Measurements from ENCODE around the gene PRDM10.

Gene PRDM10

DNA sequence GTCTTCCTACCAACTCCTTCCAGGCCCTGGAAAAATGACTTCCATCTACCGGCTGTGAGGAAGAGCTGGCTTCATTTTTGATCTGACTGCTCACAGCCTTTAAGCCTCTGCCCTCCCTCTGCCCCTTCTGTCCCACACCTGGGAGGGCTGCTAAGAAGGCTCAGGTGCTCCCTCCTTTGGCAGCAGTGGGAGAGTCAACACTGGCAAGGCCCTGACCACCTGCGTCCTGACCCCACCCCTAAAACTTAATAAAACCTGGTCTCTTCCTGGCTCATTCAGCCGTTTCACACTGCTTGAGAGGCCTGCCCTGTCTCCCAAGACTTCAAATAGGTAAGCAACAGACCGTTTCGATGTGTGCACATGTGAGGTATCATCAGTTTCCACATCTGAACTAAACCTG lies 55.2 kb downstream of the PRDM10 start:
- no peak for DNase-seq (ENCODE audit: low read depth, low spot score)

DNA sequence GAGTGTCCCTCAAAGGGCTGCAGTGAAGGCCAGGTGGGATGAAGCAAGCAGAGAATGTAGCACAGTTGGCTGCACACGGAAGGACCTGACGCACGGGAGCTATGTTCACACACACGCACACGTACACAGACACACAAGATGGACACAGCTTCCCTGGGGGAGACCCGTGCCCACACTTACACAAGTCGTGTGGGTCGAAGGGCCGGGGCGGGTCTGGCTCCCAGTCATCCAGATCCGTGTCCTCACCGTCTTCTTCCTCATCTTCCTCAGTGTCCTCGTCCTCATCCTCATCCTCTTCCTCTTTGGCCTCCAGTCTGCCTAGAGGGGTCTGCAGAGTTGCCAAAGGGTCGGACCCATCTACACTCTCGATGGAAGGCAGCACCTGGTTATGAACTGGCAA lies 55.7 kb downstream of the PRDM10 start:
- DNase-seq (ENCODE audit: low read depth, low spot score): no peak

DNA sequence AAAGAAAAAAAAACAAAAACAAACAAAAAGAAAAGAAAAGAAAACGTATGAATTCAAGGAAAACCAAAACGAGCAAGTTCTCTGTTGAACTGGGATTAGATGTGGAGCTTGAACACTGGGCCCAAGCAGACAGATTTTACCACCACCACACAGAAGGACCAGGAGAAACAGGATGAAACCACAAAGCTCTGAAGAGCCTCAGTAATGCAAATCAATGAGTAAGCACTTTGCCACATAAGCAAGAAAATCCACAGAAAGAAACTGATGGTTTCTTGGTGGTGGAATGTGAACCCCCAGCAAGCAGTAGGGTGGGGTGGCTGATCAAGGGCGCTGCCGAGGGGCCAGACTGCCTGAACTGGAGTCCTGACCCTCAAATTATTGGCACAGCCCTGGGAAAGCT lies 56.4 kb downstream of the PRDM10 start:
- no peak for DNase-seq (ENCODE audit: low read depth, low spot score)

DNA sequence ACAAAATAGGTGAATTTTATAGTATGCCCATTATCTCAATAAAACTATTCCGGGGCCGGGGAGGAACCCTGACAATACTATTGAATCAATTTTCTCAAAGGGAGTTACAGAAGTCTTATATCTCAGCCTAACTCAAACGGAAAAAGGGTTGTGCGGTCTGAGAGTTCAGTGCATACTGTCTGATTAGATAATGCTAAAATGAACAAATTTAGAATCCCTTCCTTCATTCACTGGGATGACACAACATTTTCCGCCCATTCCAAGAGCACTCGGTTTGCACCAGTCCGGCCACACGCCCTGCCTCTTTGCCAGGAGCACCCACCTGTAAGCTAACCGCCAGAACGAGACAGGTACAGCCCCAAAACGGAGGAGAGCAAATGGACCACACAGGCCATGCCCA lies 57.3 kb downstream of the PRDM10 start:
- DNase-seq (ENCODE audit: low read depth, low spot score): no peak

DNA sequence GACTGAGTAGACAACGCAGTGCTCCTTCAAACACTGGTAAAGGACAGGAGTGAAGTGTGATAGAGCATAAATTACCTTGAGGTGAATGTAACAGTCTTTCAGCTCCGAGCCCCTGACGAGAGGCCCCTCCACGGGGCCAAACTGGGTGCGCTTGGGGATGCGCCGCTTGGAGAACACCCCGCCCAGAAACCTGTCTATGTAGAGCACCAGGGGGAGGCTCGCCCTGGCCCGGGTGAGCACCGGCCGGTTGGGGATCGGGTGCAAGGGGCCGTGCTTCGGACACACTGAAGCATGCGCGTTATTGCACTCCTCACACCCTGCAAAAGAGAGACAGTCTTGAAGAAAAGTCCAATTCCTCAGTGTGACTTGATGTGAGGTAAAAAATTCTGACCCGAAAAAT lies 57.9 kb downstream of the PRDM10 start:
- no peak for DNase-seq (ENCODE audit: low read depth, low spot score)

DNA sequence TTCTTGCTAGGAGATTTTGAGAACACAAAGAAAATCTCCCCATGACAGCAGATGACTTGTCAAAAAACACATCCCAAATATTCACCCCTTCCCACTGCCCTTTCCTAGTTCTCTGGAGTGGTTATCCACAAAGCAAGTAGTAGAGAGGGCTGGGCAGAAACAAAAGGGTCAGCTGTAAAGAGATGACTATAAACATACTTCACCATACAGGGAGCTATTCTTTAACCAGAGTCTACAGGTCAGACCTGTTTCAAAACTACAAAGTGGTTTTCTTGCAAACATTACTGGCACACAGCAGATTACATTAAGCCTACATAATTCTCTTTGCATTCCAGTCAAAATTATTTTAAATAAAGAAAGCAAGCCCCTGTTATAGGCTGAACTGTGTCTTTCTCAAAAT lies 59.6 kb downstream of the PRDM10 start:
- no peak for DNase-seq (ENCODE audit: low read depth, low spot score)

DNA sequence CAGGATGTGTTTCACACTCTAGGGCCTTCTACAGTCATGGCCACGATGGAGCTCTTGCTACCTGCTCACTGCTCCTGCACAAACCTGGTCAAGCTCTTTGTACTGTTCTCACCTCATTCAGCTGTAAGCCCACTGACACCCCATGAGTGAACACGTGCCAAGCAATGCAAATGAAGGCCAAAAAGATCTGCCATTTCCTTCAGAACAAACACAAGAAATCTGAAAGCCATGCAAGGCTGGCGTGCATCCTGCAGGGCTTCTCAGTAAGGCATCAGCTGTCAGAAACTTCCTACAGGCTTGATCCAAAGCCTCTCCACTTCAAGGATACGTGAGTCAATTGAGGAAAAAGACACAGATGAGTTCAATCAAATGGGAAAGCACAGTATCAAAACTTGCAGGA lies 63.1 kb downstream of the PRDM10 start:
- DNase-seq (ENCODE audit: low read depth, low spot score): no peak

DNA sequence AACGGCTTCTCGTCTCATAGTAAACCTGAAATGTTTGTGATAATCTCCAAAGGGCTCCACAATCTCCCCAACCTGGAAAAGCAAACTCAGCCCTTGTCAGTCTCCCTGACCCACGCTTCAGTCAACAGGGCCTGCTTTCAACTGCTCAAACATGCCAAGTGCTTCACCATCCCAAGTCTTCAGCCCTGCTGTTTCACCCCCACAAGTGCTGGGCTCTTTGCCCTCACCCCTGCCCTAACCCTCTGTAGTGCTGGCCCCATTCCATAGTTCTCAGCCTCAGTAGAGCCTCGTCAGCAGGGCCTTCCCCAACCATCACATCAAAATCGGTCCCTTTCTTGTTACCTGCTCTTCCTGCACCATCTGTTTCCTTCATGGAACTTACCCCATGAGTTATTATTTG lies 63.9 kb downstream of the PRDM10 start:
- no peak for DNase-seq (ENCODE audit: low read depth, low spot score)

DNA sequence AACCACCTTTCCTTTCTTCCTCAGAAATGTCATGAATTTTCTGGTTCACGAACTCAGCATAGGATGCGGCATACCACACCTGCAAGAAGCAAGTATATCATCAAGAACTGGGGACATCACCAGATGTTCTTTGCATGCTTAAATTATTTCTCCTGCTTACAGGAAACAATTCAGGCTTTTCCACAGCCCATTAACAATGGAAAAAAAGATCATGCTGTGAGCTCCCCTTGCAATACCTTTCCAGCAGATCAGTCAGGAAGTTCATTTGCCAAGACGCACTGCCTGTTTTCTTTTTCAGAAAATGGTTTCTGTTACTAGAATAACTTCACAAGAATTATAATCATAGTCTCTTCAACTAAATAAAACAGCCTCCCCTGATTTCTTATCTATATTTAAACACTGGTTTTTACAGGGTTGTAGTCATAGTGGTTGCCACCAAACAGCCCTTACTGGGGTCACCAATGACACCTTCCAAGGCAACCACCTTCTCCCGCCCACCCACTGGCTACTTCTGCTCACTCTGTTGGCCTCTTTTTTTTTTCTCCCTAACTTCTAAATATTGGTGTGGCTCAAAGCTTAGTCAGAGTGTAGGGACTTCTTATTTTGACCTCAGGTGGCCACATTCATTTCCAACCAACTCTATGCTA lies 64.9 kb downstream of the PRDM10 start:
- no peak for DNase-seq (ENCODE audit: low read depth, low spot score)

DNA sequence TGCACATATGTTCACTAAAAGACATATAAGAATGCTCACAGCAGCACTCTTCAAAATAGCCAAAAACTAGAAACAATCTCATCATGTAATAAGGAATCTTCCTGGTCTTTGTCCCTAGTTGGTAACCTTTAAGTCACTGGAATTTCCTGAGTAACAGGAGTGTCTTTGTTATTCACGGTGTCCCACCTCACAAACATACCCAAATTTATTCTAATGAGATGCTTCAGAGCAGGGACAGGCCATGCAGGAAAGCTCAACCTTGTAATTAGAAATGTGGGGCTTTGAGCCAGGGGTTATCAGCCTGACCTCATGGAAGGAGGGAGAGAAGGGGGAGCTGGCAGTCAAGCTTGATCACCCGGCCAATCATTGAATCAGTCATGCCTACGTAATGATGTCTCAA lies 66.9 kb downstream of the PRDM10 start:
- no peak for DNase-seq (ENCODE audit: low read depth, low spot score)

DNA sequence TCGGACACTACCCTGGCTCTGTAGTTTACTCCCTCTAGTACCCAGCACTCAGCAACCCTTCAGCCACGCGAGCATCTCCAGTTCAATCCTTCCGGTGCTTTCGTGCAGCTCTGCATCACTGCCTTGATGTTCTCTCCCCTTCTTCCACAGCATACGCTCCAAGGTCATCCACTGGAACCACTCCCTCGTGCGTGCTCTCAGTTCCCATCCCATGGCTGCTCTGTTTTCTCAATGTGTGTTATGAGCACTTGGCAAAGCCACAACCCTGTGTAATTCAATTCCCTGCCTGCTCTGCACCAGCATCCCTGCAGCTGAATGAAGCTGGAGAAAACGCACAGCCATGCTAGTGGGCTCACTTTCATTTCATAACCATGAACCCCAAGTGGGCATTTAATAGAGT lies 68.7 kb downstream of the PRDM10 start:
- no peak for DNase-seq (ENCODE audit: low read depth, low spot score)

DNA sequence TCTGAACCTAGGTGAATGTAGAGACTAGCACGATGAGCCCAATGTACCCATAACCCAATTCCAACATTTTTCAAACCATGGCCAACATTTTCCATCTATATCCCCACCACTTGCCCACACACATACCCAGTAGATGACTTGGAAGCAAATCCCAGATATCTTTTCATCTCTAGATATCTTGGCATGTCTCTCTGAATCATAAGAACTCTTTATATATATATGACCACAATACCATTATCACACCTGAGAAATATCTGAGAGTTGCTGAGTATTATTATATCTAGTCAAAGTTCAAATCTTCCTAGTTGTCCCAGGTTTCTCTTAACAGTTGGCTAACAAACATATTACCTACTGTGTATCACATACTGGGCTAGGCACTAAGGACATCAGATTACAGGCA lies 69.4 kb downstream of the PRDM10 start:
- DNase-seq (ENCODE audit: low read depth, low spot score): no peak

DNA sequence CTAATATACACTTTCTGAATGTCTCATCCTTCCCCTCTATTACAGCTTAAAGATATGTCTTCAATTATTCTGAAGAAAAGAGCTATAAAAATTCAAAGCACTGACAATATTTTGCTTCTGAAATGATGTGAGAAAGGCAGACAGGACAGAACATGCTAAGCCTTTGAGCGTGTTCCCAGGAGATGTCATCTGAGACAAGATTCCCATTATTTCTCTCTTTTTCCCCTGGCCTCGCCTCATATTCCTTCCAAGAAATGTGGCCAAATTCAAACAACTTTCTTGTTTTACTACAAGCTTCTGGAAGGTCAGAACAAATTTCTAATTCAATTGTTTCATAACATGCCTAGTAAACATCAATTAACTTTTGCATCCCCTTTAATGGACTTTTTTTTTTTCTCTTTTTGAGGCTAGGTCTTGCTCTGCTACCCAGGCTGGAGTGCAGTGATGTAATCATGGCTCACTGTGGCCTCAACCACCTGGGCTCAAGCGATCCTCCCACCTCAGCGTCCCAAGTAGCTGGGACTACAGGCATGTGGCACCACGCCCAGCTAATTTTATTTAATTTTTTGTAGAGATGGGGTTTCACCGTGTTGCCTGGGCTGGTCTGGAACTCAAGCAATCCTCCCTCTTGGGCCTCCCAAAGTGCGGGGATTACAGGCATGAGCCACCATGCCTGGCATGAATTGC lies 70.1 kb downstream of the PRDM10 start:
- DNase-seq (ENCODE audit: low read depth, low spot score): no peak

DNA sequence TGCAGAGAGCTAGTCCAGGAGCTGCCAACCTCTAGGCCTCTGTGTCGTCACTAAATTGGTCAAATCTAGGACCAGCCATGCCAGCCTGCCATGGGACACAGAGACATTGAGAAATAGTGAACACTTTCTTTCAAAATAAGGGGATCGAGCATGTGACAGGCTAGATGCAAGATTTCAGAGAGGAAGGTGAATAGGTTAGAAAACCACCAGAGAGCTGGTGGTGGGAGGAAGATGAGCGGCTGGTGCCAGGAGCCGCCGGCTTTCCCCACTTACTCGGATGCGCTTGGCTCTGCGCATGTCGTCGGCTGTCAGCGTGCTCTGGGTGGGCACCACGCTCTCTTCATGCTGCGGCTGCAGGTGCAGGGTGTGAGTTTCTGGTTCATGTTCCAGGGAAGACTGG lies 71.9 kb downstream of the PRDM10 start:
- DNase-seq (ENCODE audit: low read depth, low spot score): no peak

DNA sequence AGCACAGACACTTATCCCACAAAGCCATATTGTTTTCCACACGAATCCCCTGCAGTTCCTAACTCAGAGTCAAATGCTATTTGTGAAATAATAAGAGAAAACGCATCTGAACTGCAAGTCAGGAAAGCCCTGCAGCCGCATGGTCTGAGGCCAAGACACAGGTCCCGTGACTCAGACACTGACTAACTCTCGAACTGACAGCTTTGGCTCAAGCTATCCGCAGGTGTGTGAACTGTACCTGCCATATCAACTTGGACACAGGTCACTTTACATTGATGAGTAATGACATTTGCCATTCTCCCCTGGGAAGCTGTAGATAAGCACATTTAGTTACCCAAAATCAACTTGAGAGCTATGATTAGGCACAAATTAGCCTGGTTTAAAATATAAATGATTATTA lies 72.3 kb downstream of the PRDM10 start:
- no peak for DNase-seq (ENCODE audit: low read depth, low spot score)

DNA sequence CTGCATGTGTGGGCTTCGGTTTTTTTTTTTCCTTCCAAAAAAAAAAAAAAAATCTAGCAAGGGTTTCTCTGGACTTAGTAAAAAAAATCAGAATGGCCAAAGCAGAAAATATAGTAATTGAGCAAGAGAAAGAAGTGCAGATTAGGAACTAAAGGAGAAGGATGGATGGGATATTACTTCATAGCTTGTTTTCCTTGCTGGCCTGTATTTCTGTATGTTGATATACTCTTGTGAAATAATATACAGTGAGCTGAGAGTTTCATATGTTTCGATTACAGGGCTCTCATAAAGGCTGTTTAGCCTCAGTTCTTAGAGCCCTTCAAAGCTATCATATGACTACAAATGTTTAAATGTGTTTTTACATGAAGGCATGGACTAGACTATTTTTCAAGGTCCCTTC lies 72.9 kb downstream of the PRDM10 start:
- DNase-seq (ENCODE audit: low read depth, low spot score): no peak

DNA sequence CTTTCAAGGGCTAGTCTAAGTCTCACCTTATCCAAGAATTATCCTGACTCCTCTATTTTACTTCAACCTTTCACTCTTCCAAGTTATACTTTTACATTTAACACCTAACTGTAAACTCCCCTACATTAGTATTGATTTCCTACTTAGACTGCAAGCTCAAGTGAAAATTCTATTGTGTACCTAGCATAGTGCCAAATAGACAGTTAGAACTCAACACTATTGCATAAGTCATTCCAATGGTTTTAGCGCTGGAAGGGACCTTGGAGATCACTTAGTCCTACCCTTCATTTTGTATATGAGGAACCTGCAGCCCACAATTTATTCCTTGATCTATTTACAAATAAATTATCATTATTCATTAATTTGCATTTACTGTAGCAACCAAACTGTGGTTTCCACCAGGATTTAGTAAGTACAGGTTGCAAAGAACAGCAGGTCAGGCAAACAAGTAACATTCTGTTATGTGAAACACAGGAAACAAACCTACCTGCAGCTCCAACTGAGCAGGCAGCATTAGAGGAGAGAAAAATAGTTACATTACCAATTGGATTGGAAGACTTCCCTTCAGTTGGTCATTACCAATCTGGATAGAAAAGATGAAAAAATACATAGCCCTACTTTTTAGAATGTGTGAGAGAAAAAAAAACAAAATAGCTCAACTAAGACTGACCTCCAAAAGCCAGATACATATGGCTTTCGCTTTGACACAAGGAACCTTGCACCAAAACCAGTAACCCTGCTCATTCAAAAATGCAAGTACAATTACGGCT lies 73.5 kb downstream of the PRDM10 start:
- DNase-seq (ENCODE audit: low read depth, low spot score): no peak

DNA sequence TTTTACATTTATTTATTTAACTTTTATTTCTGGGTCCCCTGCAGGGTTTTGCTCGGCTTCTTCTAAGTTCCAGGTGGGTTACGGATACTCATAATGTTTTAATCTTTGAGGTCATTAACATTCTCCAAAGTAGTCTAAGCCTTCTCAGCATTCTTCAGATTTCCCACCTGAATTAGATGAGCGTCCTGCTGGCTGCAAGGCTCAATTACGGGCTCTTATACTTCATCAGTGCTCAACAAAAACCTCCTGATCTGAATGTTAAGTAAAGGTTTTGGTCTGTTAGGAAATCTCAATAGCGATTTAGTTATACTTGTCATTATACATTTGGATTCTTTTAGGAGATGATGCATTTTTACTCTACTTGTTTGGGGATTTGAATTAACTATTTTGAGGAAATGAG lies 80.0 kb downstream of the PRDM10 start:
- DNase-seq (ENCODE audit: low read depth, low spot score): no peak

DNA sequence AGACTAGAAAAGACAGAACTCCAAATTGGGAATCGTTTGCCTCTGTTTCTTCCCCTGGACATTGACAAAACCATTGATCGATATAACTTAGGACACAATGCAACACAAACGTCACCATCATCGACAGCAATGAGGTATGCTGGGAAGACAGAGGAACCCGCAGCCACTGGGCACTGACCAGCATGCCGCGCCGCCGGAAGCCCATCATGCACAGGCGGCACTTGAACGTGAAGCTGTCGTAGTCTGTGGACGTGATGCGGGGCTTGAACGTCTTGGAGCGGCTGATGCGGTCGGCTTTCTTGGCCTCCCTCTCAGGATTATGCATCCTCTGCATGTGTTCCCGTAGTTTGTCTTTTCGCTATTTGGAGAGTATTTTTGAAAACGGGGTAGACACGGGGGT lies 84.3 kb downstream of the PRDM10 start:
- no peak for DNase-seq (ENCODE audit: low read depth, low spot score)

DNA sequence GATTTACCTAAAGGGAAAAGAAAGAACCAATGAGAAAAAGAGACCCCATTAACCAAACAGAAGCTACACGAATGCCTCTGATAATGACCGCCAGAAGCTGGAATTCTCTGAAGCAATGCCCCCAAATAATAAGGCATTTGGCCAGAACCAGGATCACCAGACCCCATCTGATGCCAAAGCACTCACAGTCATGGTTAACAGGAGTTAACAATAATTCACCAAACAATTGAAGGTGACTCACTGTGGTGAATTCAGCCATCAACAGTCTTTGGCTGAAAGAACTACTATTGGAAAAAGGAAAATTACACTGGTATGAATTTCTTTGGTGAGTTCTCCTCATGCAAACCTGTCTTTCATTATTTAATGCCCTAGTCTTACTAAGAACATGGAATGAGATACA lies 85.4 kb downstream of the PRDM10 start:
- DNase-seq (ENCODE audit: low read depth, low spot score): no peak

DNA sequence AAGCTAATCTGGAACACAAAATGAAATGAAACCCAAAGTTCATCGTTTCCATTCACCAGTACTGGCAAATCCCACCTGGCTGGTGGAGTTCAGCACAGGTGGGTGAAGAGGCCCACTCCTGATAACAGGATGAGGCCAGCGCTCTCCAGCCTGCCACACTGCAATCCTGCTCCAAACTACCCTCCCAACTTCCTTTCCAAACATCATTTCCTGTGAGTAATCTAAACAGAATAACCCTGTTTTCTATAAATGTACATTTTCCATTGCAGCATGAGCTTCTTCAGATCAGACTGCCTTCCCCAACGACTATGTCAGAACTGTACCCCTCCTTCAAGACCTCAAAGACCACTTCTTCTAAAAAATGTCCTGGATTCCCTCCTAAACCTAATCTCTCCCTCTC lies 91.3 kb downstream of the PRDM10 start:
- DNase-seq (ENCODE audit: low read depth, low spot score): no peak

DNA sequence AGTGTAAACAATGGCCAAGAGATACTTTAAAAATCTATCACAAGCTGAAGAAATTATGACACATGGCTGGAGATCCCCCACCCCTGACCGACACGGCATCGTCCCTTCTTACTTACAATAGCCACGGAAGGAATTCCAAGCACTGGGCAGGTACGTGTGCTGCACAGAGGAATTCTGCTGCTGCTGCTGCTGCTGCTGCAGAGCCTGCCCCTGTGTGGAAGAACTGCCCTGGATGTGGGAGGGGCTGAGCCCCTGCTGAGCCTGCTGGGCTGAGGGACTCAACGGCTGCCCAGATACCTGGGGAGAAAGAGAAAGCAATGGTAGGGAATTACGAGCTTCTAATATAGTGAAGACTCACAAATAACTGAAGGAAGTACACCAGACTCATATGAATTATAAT lies 92.3 kb downstream of the PRDM10 start:
- no peak for DNase-seq (ENCODE audit: low read depth, low spot score)

DNA sequence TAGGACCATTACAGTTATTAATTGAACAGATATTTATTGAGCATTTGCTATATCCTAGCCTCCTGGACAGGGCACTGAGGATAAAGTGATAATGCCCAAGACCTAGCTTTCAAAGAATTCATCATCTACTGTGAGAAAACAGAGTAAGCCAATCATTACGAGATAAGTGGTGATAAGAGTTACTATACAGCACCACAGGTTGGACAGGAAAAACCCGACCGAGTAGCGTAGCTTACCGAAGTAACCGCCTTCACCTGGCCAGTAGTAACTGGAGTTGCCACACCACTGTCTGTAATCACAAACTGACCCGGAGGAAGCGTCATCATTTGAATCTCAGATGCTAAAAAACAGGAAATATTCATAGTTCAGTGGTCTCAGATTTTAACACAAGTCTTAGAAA lies 97.2 kb downstream of the PRDM10 start:
- no peak for DNase-seq (ENCODE audit: low read depth, low spot score)
